Measurements from ENCODE around the gene TOP1. TPM values are rescaled to one million over a fixed set of nuclear protein-coding genes. Genes with fewer than 3 reads are reported as not detected.

The TOP1 gene
- total RNA-seq, 1 experiment from 2014 or later = 81.8 TPM

GRCh38 chr20:41094353-41095055, 65.9 kb downstream of the TOP1 start:
- peak overlapping the region; percentile 47 for H3K27ac Mint-ChIP-seq
- peaks cover 56% of the 10 kb centered on the region for H3K36me3 Mint-ChIP-seq
- no peaks in the 10 kb centered on the region for H3K4me1 Mint-ChIP-seq
- POLR2A ChIA-PET = interaction anchor here (0.6 to 1.1 kb wide), 3 partner anchors 20 to 122 kb away, joined by 3 to 9 read pairs (median 6); no protein-coding TSS in a partner anchor
- no peak overlapping the region for H3K4me3 Mint-ChIP-seq
- no peak for DNase-seq (ENCODE audit: low spot score)
- no peak for ATAC-seq
- peaks cover under 1% of the 10 kb centered on the region; the same call in 1 of the 2 replicates for H3K9me3 Mint-ChIP-seq
- no peaks in the 10 kb centered on the region for H3K27me3 Mint-ChIP-seq (ENCODE audit: low read depth)
- TF ChIP-seq ATF6 (CRISPR knock-in tag; IDR thresholded peaks at IDR 0.05) = no peak
- no peak for TF ChIP-seq ZNF512 (CRISPR knock-in tag; IDR thresholded peaks at IDR 0.05; ENCODE audit: borderline replicate concordance)
- TF ChIP-seq NR1H2 (CRISPR knock-in tag; IDR thresholded peaks at IDR 0.05) = no peak
- TF ChIP-seq ESRRA (CRISPR knock-in tag; IDR thresholded peaks at IDR 0.05; ENCODE audit: borderline replicate concordance) = no peak
- TF ChIP-seq RELA (CRISPR knock-in tag; IDR thresholded peaks at IDR 0.05; ENCODE audit: borderline replicate concordance) = no peak
- TF ChIP-seq ZNF232 (CRISPR knock-in tag; IDR thresholded peaks at IDR 0.05) = no peak
- no peak for TF ChIP-seq NFE2L1 (CRISPR knock-in tag; IDR thresholded peaks at IDR 0.05)
- TF ChIP-seq JUN (CRISPR knock-in tag; IDR thresholded peaks at IDR 0.05) = no peak
- no peak for TF ChIP-seq ZBTB21 (CRISPR knock-in tag; IDR thresholded peaks at IDR 0.05; ENCODE audit: borderline replicate concordance)
- no peak for TF ChIP-seq SMAD4 (CRISPR knock-in tag; IDR thresholded peaks at IDR 0.05)
- no peak for TF ChIP-seq GRHL2 (CRISPR knock-in tag; IDR thresholded peaks at IDR 0.05; ENCODE audit: insufficient replicate concordance, severe bottlenecking)
- no peak for TF ChIP-seq ELF4 (CRISPR knock-in tag; IDR thresholded peaks at IDR 0.05; ENCODE audit: low read depth)
- TF ChIP-seq ERG (CRISPR knock-in tag; IDR thresholded peaks at IDR 0.05) = no peak
- TF ChIP-seq ZNF138 (CRISPR knock-in tag; conservative IDR thresholded peaks at IDR 0.05) = no peak
- TF ChIP-seq SOX15 (CRISPR knock-in tag; IDR thresholded peaks at IDR 0.05) = no peak
- no peak for TF ChIP-seq E2F5 (CRISPR knock-in tag; IDR thresholded peaks at IDR 0.05)
- no peak for TF ChIP-seq ZNF121 (CRISPR knock-in tag; IDR thresholded peaks at IDR 0.05)
- TF ChIP-seq ZMAT4 (CRISPR knock-in tag; IDR thresholded peaks at IDR 0.05) = no peak
- no peak for TF ChIP-seq CREB1 (CRISPR knock-in tag; IDR thresholded peaks at IDR 0.05)
- TF ChIP-seq FOXJ3 (CRISPR knock-in tag; IDR thresholded peaks at IDR 0.05; ENCODE audit: borderline replicate concordance) = no peak
- CTCF ChIA-PET = interaction anchor here (0.7 to 3.1 kb wide), 20 partner anchors 8 to 353 kb away, joined by 3 to 106 read pairs (median 5); partner anchors contain the start of gene LPIN3

All from WTC11 (cell line).